Keratinocyte (primary cell): ENCODE measurements around the gene TRIM14. TPM values are rescaled to one million over a fixed set of nuclear protein-coding genes. Genes with fewer than 3 reads are reported as not detected.

Experiments used
- DNase-seq: peaks from one replicate; pipeline ENCODE4 v3.0.0-alpha.2; 2011; ENCODE audit warnings: low read depth, missing footprints, low spot score
- FAIRE-seq: peaks from 2 replicates; lab custom pipeline; 2011; peaks lifted over from hg19 to GRCh38; lab: Jason Lieb, UNC
- H2AFZ ChIP-seq: 2 replicates; pipeline ENCODE4 v1.6.0; 2012; ENCODE audit warnings: low read length, control low read depth, inconsistent platforms; ENCODE audit not compliant: control insufficient read depth
- H3K27ac ChIP-seq: 2 replicates; pipeline ENCODE4 v1.5.1; 2011; ENCODE audit warnings: low read length; ENCODE audit not compliant: control insufficient read depth, insufficient read depth
- H3K27me3 ChIP-seq: 3 replicates; pipeline ENCODE4 v1.6.0; 2011; ENCODE audit warnings: low read length; ENCODE audit not compliant: control insufficient read depth, insufficient read depth; ENCODE audit errors: extremely low read depth
- H3K36me3 ChIP-seq, 2 experiments: 2 replicates in 1 of 2; 3 replicates in 1 of 2; pipeline ENCODE4 v1.5.1; 2011; ENCODE audit warnings: low read length in 2 of 2, mild to moderate bottlenecking in 1 of 2; ENCODE audit not compliant: control insufficient read depth in 2 of 2, insufficient read depth in 2 of 2; ENCODE audit errors: extremely low read depth in 1 of 2
- H3K4me1 ChIP-seq: 3 replicates; pipeline ENCODE4 v1.5.1; 2011; ENCODE audit warnings: low read length; ENCODE audit not compliant: control insufficient read depth, insufficient read depth; ENCODE audit errors: extremely low read depth
- H3K4me2 ChIP-seq: 3 replicates; pipeline ENCODE4 v1.6.0; 2011; ENCODE audit warnings: low read depth, low read length; ENCODE audit not compliant: control insufficient read depth, insufficient read depth; ENCODE audit errors: extremely low read depth
- H3K4me3 ChIP-seq, 3 experiments: fragments of 200-600 bp in 1 of 3; sonication (generic) in 1 of 3; 2 replicates in 2 of 3; 3 replicates in 1 of 3; pipeline ENCODE4 v1.5.1; 2011 to 2016; ENCODE audit warnings: low read length in 3 of 3, mild to moderate bottlenecking in 3 of 3, control low read depth in 2 of 3, inconsistent platforms in 1 of 3, low read depth in 1 of 3, mixed read lengths in 1 of 3, mixed run types in 1 of 3, moderate library complexity in 1 of 3; ENCODE audit not compliant: control insufficient read depth in 2 of 3, insufficient read depth in 2 of 3; ENCODE audit errors: extremely low read depth in 1 of 3
- H3K79me2 ChIP-seq: 2 replicates; pipeline ENCODE4 v1.6.0; 2012; ENCODE audit warnings: low read length; ENCODE audit not compliant: control insufficient read depth, insufficient read depth
- H3K9ac ChIP-seq: 3 replicates; pipeline ENCODE4 v1.6.0; 2011; ENCODE audit warnings: low read length; ENCODE audit not compliant: control insufficient read depth, insufficient read depth; ENCODE audit errors: extremely low read depth
- H3K9me1 ChIP-seq: 3 replicates; pipeline ENCODE4 v1.6.0; 2011; ENCODE audit warnings: low read length; ENCODE audit not compliant: control insufficient read depth, insufficient read depth; ENCODE audit errors: extremely low read depth
- H3K9me3 ChIP-seq: 2 replicates; pipeline ENCODE4 v1.5.1; 2012; ENCODE audit warnings: low read depth, low read length; ENCODE audit not compliant: control insufficient read depth
- H4K20me1 ChIP-seq: 3 replicates; pipeline ENCODE4 v1.6.0; 2011; ENCODE audit warnings: low read length; ENCODE audit not compliant: control insufficient read depth, insufficient read depth; ENCODE audit errors: extremely low read depth
- CTCF ChIP-seq, 3 experiments: IDR thresholded peaks in 1 of 3; conservative IDR thresholded peaks in 1 of 3; optimal IDR thresholded peaks in 1 of 3; 2 replicates in 2 of 3; 3 replicates in 1 of 3; pipeline versions ENCODE3 to v1.5.1; 2011; ENCODE audit warnings: low read length in 3 of 3, mild to moderate bottlenecking in 3 of 3, moderate library complexity in 2 of 3, control low read depth in 1 of 3, inconsistent platforms in 1 of 3; ENCODE audit not compliant: insufficient read depth in 2 of 3; ENCODE audit errors: extremely low read depth in 1 of 3
- EZH2 ChIP-seq: IDR thresholded peaks from one replicate; pipeline ENCODE4 v1.6.1; 2012; ENCODE audit warnings: inconsistent platforms, mild to moderate bottlenecking, low read length, moderate library complexity
- dilution Hi-C: fragments of 300-500 bp; cut with MboI; formaldehyde crosslinking; loops from one replicate; pipeline ENCODE4 v1.7.0; 2020; ENCODE audit warnings: low sequenced_read_pairs; ENCODE audit not compliant: extremely low pct_ligation_motif_present
- polyA plus RNA-seq, 5 experiments: library from polyadenylated mRNA; depleted of rRNA in 3 of 5; stranded (reverse) in 3 of 5; stranded (forward) in 1 of 5; unstranded in 1 of 5; fragments of >200 nt; gene quantifications; 1 replicate in 1 of 5; 2 replicates in 3 of 5; 3 replicates in 1 of 5; pipeline versions ENCODE4 v1.2.1 to v1.2.3, GENCODE V29; 2011 to 2012; ENCODE audit warnings: missing spikeins in 2 of 5, low read depth in 1 of 5, low replicate concordance in 1 of 5

TRIM14 gene
- polyA plus RNA-seq, 1 donor (not counting 4 experiments of a cell fraction or from before 2014, with no cell fraction given) = 22.1 TPM

GRCh38 chr9:98140503-98140902 lies 21.5 kb upstream of the TRIM14 start:
- Histone ChIP-seq H3K4me2 (no peak overlapping the region), H3K36me3 (peaks cover 13 to 26% of the 10 kb centered on the region in 2 experiments), H3K27me3 (no peaks in the 10 kb centered on the region), H3K9ac (no peak overlapping the region), H3K9me3 (no peaks in the 10 kb centered on the region), H3K79me2 (peaks cover 5% of the 10 kb centered on the region), H3K9me1 (no peaks in the 10 kb centered on the region), H4K20me1 (no peaks in the 10 kb centered on the region), H3K27ac (no peak overlapping the region), H2AFZ (no peak overlapping the region), H3K4me3 (no peak overlapping the region), H3K4me1 (peaks cover 23% of the 10 kb centered on the region)
- no peak for DNase-seq
- dilution Hi-C loops = no loop called here
- FAIRE-seq = no peak
- TF ChIP-seq CTCF (optimal IDR thresholded peaks at IDR 0.05 in 1 of 3, IDR thresholded peaks at IDR 0.05 in 1 of 3, conservative IDR thresholded peaks at IDR 0.05 in 1 of 3; ENCODE audit: extremely low read depth in 1 of 3, insufficient read depth in 2 of 3, low read length in 3 of 3) = no peak
- no peak for TF ChIP-seq EZH2

GRCh38 chr9:98136489-98136888 lies 17.5 kb upstream of the TRIM14 start:
- H3K27me3 ChIP-seq = no peaks in the 10 kb centered on the region
- no peak for DNase-seq
- H3K9ac ChIP-seq = no peak overlapping the region
- no peak overlapping the region for H3K4me2 ChIP-seq
- no peaks in the 10 kb centered on the region for H3K9me1 ChIP-seq
- dilution Hi-C loops = no loop called here
- H3K36me3 ChIP-seq = peaks cover 30 to 46% of the 10 kb centered on the region in 2 experiments
- no peaks in the 10 kb centered on the region for H3K4me1 ChIP-seq
- H3K4me3 ChIP-seq = no peak overlapping the region
- H3K79me2 ChIP-seq = no peaks in the 10 kb centered on the region
- H4K20me1 ChIP-seq = no peaks in the 10 kb centered on the region
- TF ChIP-seq EZH2 = no peak
- no peak for TF ChIP-seq CTCF (optimal IDR thresholded peaks at IDR 0.05 in 1 of 3, IDR thresholded peaks at IDR 0.05 in 1 of 3, conservative IDR thresholded peaks at IDR 0.05 in 1 of 3; ENCODE audit: extremely low read depth in 1 of 3, insufficient read depth in 2 of 3, low read length in 3 of 3)
- no peak overlapping the region for H3K27ac ChIP-seq
- no peaks in the 10 kb centered on the region for H3K9me3 ChIP-seq
- no peak for FAIRE-seq
- no peak overlapping the region for H2AFZ ChIP-seq
